IMR-90 (cell line): ENCODE data around the gene CPOX. TPM values are rescaled to one million over a fixed set of nuclear protein-coding genes. Genes with fewer than 3 reads are reported as not detected.

Source experiments
- ATAC-seq: fragments of 200-7000 bp; cut with Tn5 transposase; 2 replicates; pipeline ENCODE4 v1.9.1; 2020; ENCODE audit warnings: low read depth, mild to moderate bottlenecking, moderate library complexity
- BruUV-seq: library from RNA; stranded (reverse); fragments of 400-500 nt; replicated peaks from 2 replicates; lab custom pipeline; 2021; lab: Mats Ljungman, UMichigan
- CTCF ChIA-PET: fragments of 300-600 bp; formaldehyde crosslinking; extraction: SDS; loops from one replicate; lab custom pipeline; 2021; ENCODE audit warnings: antibody characterized with exemption; lab: Yijun Ruan, JAX
- POLR2A ChIA-PET: fragments of 300-600 bp; sonication (Branson Sonifier 250); formaldehyde crosslinking; loops from one replicate; lab custom pipeline; 2022; ENCODE audit warnings: antibody characterized with exemption; ENCODE audit not compliant: unreplicated experiment; lab: Charles Lee
- DNase-seq: peaks from one replicate; pipeline ENCODE4 v3.0.0; 2013
- H2AFZ ChIP-seq: replicated peaks from 2 replicates; pipeline ENCODE3; 2013; ENCODE audit warnings: low read length, mild to moderate bottlenecking; ENCODE audit not compliant: poor library complexity
- H2AK5ac ChIP-seq: 2 replicates; pipeline ENCODE4 v1.6.1; 2013; ENCODE audit warnings: low read depth, low read length, inconsistent platforms
- H2AK9ac ChIP-seq: replicated peaks from 2 replicates; pipeline ENCODE3; 2013; ENCODE audit warnings: mild to moderate bottlenecking, low read depth, low read length, moderate library complexity; ENCODE audit not compliant: poor library complexity
- H2BK120ac ChIP-seq: 2 replicates; pipeline ENCODE4 v1.6.1; 2013; ENCODE audit warnings: low read depth, low read length, inconsistent platforms
- H2BK15ac ChIP-seq: 3 replicates; pipeline ENCODE4 v1.6.1; 2013; ENCODE audit warnings: low read depth, low read length, inconsistent platforms
- H2BK20ac ChIP-seq: 2 replicates; pipeline ENCODE4 v1.6.1; 2013; ENCODE audit warnings: low read depth, mild to moderate bottlenecking, inconsistent platforms, low read length, moderate library complexity
- H2BK5ac ChIP-seq: 2 replicates; pipeline ENCODE4 v1.6.1; 2013; ENCODE audit warnings: mild to moderate bottlenecking, low read depth, low read length, inconsistent platforms; ENCODE audit not compliant: poor library complexity, severe bottlenecking
- H3K14ac ChIP-seq: replicated peaks from 2 replicates; pipeline ENCODE4 v1.6.1; 2013; ENCODE audit warnings: low read depth, low read length, inconsistent platforms
- H3K18ac ChIP-seq: 2 replicates; pipeline ENCODE4 v1.6.1; 2013; ENCODE audit warnings: low read depth, low read length, control low read depth
- H3K23ac ChIP-seq: 2 replicates; pipeline ENCODE4 v1.6.1; 2013; ENCODE audit warnings: low read depth, low read length, inconsistent platforms
- H3K27ac ChIP-seq: 2 replicates; pipeline ENCODE4 v1.5.1; 2013; ENCODE audit warnings: mild to moderate bottlenecking, control low read depth, low read length; ENCODE audit not compliant: insufficient read depth
- H3K27me3 ChIP-seq: 2 replicates; pipeline ENCODE4 v1.6.1; 2013; ENCODE audit warnings: low read length; ENCODE audit not compliant: control insufficient read depth, insufficient read depth
- H3K36me3 ChIP-seq: 2 replicates; pipeline ENCODE4 v1.6.1; 2013; ENCODE audit warnings: low read length, mixed read lengths; ENCODE audit not compliant: control insufficient read depth, insufficient read depth
- H3K4ac ChIP-seq: 2 replicates; pipeline ENCODE4 v1.6.1; 2013; ENCODE audit warnings: low read depth, low read length, inconsistent platforms
- H3K4me1 ChIP-seq: 2 replicates; pipeline ENCODE4 v1.6.1; 2013; ENCODE audit warnings: low read length, mixed read lengths; ENCODE audit not compliant: control insufficient read depth, insufficient read depth
- H3K4me2 ChIP-seq: 2 replicates; pipeline ENCODE4 v1.6.1; 2013; ENCODE audit warnings: low read depth, mild to moderate bottlenecking, control low read depth, low read length, moderate library complexity
- H3K4me3 ChIP-seq: 2 replicates; pipeline ENCODE4 v1.5.1; 2013; ENCODE audit warnings: low read depth, mild to moderate bottlenecking, control low read depth, low read length, moderate library complexity; ENCODE audit not compliant: insufficient read depth
- H3K56ac ChIP-seq: 2 replicates; pipeline ENCODE4 v1.6.1; 2013; ENCODE audit warnings: low read length, inconsistent platforms; ENCODE audit not compliant: insufficient read depth; ENCODE audit errors: extremely low read depth
- H3K79me1 ChIP-seq, 2 experiments: 2 replicates each; pipeline ENCODE4 v1.6.1; 2013; ENCODE audit warnings: low read length in 2 of 2, inconsistent platforms in 1 of 2, low read depth in 1 of 2
- H3K9ac ChIP-seq: 2 replicates; pipeline ENCODE4 v1.6.1; 2013; ENCODE audit warnings: low read depth, low read length, control low read depth
- H3K9me1 ChIP-seq: 2 replicates; pipeline ENCODE4 v1.6.1; 2013; ENCODE audit warnings: low read length, inconsistent platforms; ENCODE audit not compliant: insufficient read depth
- H3K9me3 ChIP-seq: 2 replicates; pipeline ENCODE4 v1.6.1; 2013; ENCODE audit warnings: low read length; ENCODE audit not compliant: control insufficient read depth, insufficient read depth
- H4K20me1 ChIP-seq: 2 replicates; pipeline ENCODE4 v1.6.1; 2013; ENCODE audit warnings: low read length, inconsistent platforms; ENCODE audit not compliant: insufficient read depth
- H4K5ac ChIP-seq: 2 replicates; pipeline ENCODE4 v1.6.1; 2013; ENCODE audit warnings: mild to moderate bottlenecking, low read depth, low read length, control low read depth
- H4K8ac ChIP-seq, 2 experiments: 2 replicates each; pipeline ENCODE4 v1.6.1; 2013; ENCODE audit warnings: low read depth in 2 of 2, low read length in 2 of 2, control low read depth in 1 of 2, inconsistent platforms in 1 of 2
- H4K91ac ChIP-seq: 2 replicates; pipeline ENCODE4 v1.6.1; 2013; ENCODE audit warnings: low read depth, low read length, inconsistent platforms; ENCODE audit not compliant: insufficient read depth
- SMC3 ChIP-seq: fragments of 150-350 bp; IDR thresholded peaks from 2 replicates; pipeline ENCODE4 v1.6.1; 2016; ENCODE audit warnings: low read depth, mild to moderate bottlenecking, antibody characterized with exemption, low read length, moderate library complexity
- WGBS, 2 experiments: methylation state at CpG; one replicate each; pipeline versions ENCODE4 v1.1.5 to v1.1.7; 2013; ENCODE audit warnings: missing lambda C conversion rate in 2 of 2; ENCODE audit not compliant: insufficient read length in 1 of 2; ENCODE audit errors: extremely low coverage in 2 of 2; 5-methylcytosine and 5-hydroxymethylcytosine counted together
- dilution Hi-C: fragments of 300-500 bp; cut with HindIII; formaldehyde crosslinking; loops from one replicate; pipeline ENCODE4 v1.14.3; 2018; ENCODE audit warnings: low sequenced_read_pairs; ENCODE audit not compliant: unreplicated experiment
- in situ Hi-C: fragments of 300-500 bp; cut with MboI; formaldehyde crosslinking; loops from 3 replicates; pipeline ENCODE4 v1.14.3; 2019; ENCODE audit warnings: low sequenced_read_pairs, inconsistent platforms, mixed read lengths
- intact Hi-C: fragments of 100-400 bp; cut with micrococcal nuclease; formaldehyde crosslinking; loops from 2 replicates; pipeline ENCODE4 v1.10.0; 2022
- polyA plus RNA-seq, 3 experiments: library from polyadenylated mRNA; depleted of rRNA; stranded (reverse); fragments of >200 nt; gene quantifications; 2 replicates each; pipeline ENCODE4 v1.2.3, GENCODE V29; 2012; ENCODE audit warnings: low replicate concordance in 1 of 3
- total RNA-seq: library from RNA; depleted of rRNA; stranded (reverse); fragments of >200 nt; gene quantifications from 2 replicates; pipeline ENCODE4 v1.2.3, GENCODE V29; 2012

The CPOX gene
- total and polyA plus RNA-seq, 2 of the 4 experiments (the other 2 are of a cell fraction): 14.5 to 19.4 TPM

DNA sequence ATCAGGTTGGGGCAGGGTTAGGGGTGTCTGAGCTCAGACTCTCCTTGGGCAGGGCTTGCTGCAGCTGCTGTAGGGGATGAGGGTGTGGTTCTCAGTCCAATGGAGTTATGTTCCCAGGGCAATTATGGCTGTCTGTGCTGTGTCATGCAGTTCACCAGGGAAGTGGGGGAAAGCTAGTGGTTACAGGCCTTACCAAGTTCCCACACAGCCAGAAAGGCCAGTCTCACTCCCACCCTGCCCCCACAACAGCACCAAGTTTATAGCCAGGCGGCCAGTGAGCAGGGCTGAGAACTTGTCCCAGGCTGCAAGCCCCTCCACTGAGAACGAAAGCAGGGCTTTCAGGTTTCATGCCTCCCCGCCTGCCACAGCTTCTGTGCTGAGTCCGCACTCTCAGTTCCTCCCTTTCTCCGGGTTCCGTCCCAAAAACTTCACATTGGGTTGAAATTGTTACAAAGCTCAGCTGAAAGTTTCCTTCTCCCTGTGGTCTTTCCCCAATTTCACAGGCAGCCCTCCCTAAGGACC, 19.6 kb upstream of the CPOX start:
- 93% methylated on average over 2 of the region's 6 CpGs; no CpG with 5 or more reads in 1 of the 2 experiments for WGBS, 2 experiments
- Histone ChIP-seq H3K79me1 (no peaks in the 10 kb centered on the region), H2BK15ac (no peak overlapping the region), H3K56ac (no peak overlapping the region), H2BK20ac (no peak overlapping the region), H3K23ac (no peak overlapping the region), H3K4me3 (no peak overlapping the region), H3K36me3 (no peaks in the 10 kb centered on the region), H2BK5ac (no peak overlapping the region), H2BK120ac (no peak overlapping the region), H4K91ac (no peak overlapping the region), H3K9me3 (no peaks in the 10 kb centered on the region), H2AK9ac (no peak overlapping the region), H4K8ac (no peak overlapping the region), H3K27ac (no peak overlapping the region), H3K14ac (no peak overlapping the region), H2AK5ac (no peak overlapping the region), H2AFZ (no peak overlapping the region), H3K9me1 (no peaks in the 10 kb centered on the region), H3K18ac (no peak overlapping the region), H3K27me3 (no peaks in the 10 kb centered on the region; the same call in 1 of the 2 replicates), H3K9ac (no peak overlapping the region), H3K4ac (no peak overlapping the region), H3K4me2 (no peak overlapping the region), H4K20me1 (no peaks in the 10 kb centered on the region), H4K5ac (no peak overlapping the region), H3K4me1 (no peaks in the 10 kb centered on the region)
- POLR2A ChIA-PET: no interaction called here
- in situ Hi-C loops (loop anchor here (25.0 kb wide), 1 partner anchor 1149 kb away; no protein-coding TSS in a partner anchor), intact Hi-C loops (no loop called here), dilution Hi-C loops (no loop called here)
- DNase-seq (no peak), ATAC-seq (no peak)
- no TSS peak for BruUV-seq
- TF ChIP-seq SMC3: no peak
- CTCF ChIA-PET: interaction anchor here (1.9 kb wide), 1 partner anchor 381 kb away, joined by 5 read pairs; no protein-coding TSS in a partner anchor
